Right lobe of liver (tissue), 4 donors: ENCODE measurements around the gene COIL.

ENCODE experiments used
- POLR2A ChIP-seq: fragments of 450-650 bp; IDR thresholded peaks from one replicate; pipeline ENCODE4 v1.6.1; 2017; ENCODE audit warnings: antibody characterized with exemption, mild to moderate bottlenecking
- TF ChIP-seq, protein P1 (sequence below), 4 donors: fragments of 200-600 bp in 3 of 4; fragments of 450-650 bp in 1 of 4; IDR thresholded peaks; one replicate each; pipeline versions ENCODE4 v1.5.1 to v1.8.0; 2016 to 2022; ENCODE audit warnings: antibody characterized with exemption in 4 of 4, mild to moderate bottlenecking in 2 of 4
- donor health status: DM: no; HTN: no; CAD: no.
- donor health status: DM: no; HTN: no; CAD: no.
- donor health status: DM: no; HTN: yes; CAD: no.

DNA sequence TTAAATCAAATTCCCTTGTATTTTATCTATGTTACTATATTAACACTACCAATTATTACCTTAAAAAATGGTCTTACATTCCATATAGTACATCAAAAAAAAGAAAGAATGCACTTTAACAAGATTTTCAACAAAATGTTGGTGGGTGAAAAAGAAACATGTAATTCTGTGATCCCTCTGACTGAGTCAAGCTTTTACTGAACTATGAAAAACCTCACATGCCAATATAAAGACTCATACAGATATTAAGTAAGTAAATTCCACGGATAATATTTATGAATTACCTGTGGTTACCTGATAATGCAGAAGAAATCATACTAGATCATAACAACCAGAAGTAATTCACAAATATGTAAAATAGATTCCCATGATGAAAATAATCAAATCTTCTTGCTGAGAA lies 12.4 kb downstream of the COIL start:
- no peak for TF ChIP-seq POLR2A
- TF ChIP-seq, protein P1, sequence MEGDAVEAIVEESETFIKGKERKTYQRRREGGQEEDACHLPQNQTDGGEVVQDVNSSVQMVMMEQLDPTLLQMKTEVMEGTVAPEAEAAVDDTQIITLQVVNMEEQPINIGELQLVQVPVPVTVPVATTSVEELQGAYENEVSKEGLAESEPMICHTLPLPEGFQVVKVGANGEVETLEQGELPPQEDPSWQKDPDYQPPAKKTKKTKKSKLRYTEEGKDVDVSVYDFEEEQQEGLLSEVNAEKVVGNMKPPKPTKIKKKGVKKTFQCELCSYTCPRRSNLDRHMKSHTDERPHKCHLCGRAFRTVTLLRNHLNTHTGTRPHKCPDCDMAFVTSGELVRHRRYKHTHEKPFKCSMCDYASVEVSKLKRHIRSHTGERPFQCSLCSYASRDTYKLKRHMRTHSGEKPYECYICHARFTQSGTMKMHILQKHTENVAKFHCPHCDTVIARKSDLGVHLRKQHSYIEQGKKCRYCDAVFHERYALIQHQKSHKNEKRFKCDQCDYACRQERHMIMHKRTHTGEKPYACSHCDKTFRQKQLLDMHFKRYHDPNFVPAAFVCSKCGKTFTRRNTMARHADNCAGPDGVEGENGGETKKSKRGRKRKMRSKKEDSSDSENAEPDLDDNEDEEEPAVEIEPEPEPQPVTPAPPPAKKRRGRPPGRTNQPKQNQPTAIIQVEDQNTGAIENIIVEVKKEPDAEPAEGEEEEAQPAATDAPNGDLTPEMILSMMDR (IDR thresholded peaks at IDR 0.05) = no peak
